Nucleus accumbens (tissue), 56 donors: ENCODE data around the gene SLC22A7.
A peak's percentile ranks its signal among the peaks of the same experiment; 100 is the strongest.

Source experiments
- DNase-seq, 56 donors: peaks; one replicate each; lab custom pipeline; 2025; lab: John Stamatoyannopoulos, UW

SLC22A7 gene

GRCh38 chr6:43282060-43282459, 16.0 kb upstream of the SLC22A7 start:
- no peak for DNase-seq

DNA sequence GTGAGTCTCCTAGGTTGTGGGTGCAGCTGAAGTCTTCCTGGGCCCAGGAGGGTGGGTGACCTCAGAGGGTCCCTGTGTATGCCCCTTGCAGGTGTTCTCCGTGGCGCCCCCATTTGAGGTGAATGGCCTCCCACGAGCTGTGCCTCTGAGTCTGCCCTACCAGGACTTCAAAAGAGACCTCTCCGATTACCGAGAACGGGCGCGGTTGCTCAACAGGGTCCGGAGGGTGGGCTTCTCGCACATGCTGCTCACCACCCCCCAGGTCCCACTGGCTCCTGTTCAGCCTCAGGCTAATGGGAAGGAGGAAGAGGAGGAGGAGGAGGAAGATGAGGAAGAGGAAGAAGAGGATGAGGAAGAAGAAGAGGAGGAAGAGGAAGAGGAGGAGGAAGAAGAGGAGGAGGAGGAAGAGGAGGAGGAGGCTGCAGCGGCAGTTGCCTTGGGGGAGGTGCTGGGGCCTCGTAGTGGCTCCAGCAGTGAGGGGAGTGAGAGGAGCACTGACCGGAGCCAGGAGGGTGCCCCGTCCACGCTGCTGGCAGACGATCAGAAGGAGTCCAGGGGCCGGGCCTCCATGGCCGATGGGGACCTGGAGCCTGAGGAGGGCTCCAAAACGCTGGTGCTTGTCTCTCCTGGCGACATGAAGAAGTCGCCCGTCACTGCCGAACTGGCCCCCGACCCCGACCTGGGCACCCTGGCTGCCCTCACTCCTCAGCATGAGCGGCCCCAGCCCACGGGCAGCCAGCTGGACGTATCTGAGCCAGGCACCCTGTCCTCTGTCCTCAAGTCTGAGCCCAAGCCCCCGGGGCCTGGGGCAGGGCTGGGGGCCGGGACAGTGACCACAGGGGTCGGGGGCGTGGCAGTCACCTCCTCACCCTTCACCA, 15.2 kb upstream of the SLC22A7 start:
- DNase-seq: no peak

DNA sequence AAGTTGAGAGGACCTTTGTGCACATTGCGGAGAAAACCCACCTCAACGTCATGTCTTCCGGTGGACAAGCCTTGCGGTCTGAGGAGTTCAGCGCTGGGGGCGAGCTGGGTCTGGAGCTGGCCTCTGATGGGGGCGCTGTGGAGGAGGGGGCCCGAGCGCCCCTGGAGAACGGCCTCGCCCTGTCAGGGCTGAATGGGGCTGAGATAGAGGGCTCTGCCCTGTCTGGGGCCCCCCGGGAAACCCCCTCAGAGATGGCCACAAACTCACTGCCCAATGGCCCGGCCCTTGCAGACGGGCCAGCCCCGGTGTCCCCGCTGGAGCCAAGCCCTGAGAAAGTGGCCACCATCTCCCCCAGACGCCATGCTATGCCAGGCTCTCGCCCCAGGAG, 14.6 kb upstream of the SLC22A7 start:
- no peak for DNase-seq

DNA sequence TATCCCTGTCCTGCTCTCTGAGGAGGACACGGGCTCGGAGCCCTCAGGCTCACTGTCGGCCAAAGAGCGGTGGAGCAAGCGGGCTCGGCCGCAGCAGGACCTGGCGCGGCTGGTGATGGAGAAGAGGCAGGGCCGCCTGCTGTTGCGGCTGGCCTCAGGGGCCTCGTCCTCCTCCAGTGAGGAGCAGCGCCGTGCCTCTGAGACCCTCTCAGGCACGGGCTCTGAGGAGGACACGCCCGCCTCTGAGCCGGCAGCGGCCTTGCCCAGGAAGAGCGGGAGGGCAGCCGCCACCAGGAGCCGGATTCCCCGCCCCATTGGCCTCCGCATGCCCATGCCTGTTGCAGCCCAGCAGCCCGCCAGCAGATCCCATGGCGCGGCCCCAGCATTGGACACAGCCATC, 14.2 kb upstream of the SLC22A7 start:
- no peak for DNase-seq

DNA sequence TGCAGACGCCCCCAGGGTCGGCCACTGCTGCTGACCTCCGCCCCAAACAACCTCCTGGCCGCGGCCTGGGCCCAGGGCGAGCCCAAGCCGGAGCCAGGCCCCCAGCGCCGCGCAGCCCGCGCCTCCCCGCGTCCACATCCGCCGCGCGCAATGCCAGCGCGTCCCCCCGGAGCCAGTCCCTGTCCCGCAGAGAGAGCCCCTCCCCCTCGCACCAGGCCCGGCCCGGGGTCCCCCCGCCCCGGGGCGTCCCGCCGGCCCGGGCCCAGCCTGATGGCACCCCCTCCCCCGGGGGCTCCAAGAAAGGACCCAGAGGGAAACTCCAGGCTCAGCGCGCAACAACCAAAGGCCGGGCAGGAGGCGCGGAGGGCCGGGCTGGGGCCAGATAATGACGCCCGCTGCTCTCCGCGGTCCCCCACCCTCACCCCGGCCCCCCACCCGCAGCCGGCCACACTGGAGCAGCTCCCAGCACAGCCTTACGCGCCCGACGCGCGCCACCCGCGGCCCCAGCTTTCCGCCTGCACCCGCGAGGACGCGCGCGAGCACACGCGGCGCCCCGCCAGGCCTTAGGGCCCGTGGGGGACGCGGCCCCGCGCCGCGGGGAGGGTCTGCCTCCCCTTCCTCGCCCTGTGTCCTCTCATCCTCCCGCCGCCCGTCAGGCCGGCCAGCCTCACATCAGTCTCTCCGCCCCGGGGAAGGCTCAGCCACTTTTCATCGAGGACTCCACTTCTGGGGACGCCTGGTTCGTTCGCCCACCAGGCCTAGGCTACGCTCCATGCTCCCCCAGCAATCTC, 12.9 kb upstream of the SLC22A7 start:
- no peak for DNase-seq

DNA sequence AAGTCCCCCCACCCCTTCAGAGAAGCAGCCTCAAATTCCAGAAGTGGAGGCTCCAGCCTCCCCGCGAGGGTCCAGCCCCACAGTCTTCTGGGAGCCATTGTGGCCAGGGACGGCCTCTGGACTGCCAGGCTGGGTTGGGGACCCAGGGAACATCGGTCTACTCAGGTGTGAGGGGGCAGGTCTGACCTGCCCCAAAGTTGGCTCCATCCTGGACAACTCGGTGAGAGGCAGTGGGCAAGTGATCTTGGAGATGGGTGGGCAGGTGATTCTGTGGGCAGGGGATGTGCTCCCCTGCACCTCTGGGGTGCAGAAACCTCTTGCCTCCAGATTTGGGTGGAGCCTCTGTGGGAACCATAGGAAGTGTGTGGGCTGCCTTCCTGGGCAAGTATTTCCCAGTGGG, 12.2 kb upstream of the SLC22A7 start:
- DNase-seq: no peak

DNA sequence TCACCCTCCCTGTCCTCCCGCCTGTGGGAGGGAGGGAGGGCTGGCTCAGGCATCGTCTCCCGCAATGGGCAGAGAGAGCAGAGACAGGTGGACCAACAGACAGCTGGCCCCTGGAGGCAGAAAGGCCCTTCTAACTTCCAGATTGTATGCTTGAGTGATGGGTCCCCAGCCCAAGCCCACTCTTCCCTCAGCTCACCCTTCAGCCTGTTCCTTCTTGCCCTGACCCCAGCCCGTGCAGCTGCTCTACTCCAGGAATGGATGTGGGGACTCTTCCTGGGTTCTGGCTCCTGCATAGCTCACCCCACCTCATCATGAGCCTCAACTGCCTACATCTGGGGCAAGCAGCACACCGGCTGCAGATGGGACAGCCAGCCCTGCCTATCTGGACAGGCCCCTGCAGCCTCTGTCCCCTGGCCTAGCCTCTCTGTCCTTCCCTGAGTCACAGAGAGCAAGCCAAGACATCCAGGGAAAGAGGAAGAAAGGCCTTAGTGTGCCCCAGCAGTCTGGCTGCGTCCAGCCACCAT, 11.5 kb upstream of the SLC22A7 start:
- no peak for DNase-seq

GRCh38 chr6:43286980-43287716, 10.9 kb upstream of the SLC22A7 start:
- peak in 19 of 56 donors; percentile 7 to 63 (median 26) for DNase-seq

GRCh38 chr6:43287717-43288679, 10.1 kb upstream of the SLC22A7 start:
- no peak for DNase-seq

DNA sequence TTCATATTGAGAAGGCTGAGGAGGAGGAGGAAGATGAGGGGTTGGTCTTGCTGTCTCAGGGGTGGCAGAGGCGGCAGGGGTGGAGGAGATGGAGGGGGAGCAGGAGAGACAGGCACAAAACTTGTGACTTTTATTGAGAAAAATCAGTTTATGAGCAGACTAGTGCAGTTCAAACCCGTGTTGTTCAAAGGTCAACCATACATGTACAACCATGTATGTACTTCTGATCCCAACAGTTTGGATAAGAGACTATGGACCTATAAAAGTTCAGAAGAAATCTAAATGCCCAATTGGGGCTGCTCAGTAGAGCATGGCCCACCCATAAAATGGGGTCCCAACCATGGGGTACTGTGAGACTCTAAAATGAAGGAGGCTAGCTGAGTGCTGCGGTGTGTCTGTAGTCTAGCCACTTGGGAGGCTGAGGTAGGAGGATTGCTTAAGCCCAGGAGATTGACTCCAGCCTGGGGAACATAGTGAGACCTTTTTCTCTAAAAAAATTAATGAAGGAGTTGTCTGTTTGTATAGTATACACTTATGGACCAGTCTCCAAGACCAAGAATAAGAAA, 7.6 kb upstream of the SLC22A7 start:
- no peak for DNase-seq

DNA sequence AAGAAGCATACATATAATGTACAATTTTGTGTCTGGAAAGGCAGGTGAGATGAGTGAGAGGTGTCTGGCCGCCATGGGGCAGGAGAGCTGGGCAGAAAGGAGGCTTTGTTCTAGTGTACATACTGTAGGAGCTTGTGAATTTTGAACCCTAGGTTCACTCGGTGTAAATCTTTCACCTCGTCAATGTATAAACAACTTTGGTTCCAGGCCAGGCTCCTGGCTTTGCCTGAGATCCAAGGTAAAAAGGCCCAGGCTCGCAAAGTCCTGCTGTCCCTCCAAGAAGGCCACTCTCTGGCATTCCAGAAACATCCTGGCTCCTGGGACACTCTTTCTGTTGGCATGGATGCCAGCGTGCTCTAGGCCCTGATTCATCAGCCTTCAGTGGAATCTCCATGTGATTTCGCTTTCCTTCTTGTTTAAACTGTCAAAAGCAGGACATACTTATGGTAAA, 7.1 kb upstream of the SLC22A7 start:
- DNase-seq: no peak

DNA sequence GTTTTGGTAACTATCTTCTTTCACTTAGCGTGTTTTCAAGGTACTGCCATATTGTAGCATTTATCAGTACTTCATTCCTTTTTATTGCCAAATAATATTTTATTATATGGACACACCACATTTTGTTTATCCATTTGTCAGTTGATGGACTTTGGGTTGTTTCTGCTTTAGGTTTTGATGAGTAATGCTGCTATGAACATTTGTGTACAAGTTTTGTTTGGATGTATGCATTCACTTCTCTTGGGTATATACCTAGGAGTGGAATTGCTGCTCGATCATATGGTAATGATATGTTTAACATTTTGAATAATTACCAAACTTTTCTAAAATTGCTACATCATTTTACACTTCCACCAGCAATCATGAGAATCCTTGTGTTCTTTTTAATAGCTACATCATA, 6.4 kb upstream of the SLC22A7 start:
- no peak for DNase-seq

GRCh38 chr6:43292341-43292740, 5.7 kb upstream of the SLC22A7 start:
- no peak for DNase-seq

- DNase-seq: no peak
Measured at GRCh38 chr6:43292763-43293318, 5.2 kb upstream of the SLC22A7 start.

DNA sequence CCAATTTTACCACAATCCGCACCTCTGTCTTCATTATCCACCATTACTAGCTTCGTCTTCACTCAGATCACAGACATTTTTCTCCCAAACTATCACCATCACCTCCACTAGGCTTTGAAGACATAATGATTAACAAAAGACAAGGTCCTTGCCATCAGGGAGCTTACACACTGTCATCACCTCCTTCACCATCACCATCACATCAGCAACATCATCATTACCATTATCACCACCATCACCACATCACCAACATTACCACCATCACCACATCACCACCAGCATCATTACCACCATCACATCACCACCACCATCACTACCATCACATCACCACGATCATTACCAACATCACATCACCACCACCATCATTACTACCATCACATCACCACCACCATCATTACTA, 4.4 kb upstream of the SLC22A7 start:
- DNase-seq: no peak

DNA sequence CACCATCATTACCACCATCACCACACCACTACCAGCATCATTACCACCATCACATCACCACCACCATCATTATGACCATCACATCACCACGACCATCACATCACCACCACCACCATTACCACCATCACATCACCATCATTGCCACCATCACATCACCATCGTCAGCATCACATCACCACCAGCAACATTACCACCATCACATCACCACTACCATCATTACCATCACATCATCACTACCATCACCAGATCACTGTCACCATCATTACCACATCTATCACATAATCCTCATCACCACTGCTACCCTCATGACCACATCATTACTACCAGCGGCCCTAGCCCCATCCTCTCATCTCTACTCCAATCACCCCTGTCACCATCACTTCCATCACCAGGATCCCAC, 3.5 kb upstream of the SLC22A7 start:
- no peak for DNase-seq

- no peak for DNase-seq
Measured at GRCh38 chr6:43295456-43295855, 2.6 kb upstream of the SLC22A7 start.

DNA sequence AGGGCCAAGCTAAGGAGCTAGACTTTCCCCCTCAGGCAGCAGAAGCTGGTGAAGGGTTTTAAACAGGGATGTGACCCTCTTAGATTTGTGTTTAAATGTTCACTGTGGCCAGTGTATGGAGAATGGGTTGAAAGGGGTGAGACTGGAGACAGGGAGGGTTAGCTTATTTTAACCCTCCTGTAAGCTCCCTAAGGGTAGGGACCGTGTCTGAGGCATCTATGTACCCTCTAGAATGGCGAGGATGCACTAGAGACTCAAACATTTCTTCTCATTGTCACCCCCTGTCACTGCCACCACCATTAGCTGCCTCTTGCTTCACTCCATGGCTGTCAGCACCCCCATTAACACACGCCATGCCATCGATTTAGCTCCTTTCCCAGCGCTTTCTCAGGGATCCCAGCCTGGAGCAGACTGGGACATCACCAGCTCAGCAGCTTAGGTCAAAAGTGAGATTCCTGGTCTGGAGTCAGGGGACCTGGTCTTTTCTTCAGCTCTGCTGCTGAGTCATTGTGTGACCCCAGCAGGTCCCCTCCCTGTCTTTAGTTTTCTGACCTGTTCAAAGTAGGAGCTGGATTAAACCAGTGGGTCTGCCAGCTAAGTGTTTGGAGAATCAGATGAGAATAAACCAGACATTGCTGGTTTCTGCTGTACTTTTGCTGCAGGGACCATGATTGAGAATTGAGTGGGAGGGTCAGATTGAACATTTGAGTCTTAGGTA, 1.1 kb upstream of the SLC22A7 start:
- DNase-seq: no peak
